GM12878 (cell line): ENCODE data around the gene RBPJL. TPM values are rescaled to one million over a fixed set of nuclear protein-coding genes. Genes with fewer than 3 reads are reported as not detected.

Source experiments
- CTCF ChIP-seq, 3 experiments: IDR thresholded peaks in 2 of 3; conservative IDR thresholded peaks in 1 of 3; 2 replicates each; pipeline ENCODE4 v1.5.1; 2011; ENCODE audit warnings: low read depth in 3 of 3, low read length in 3 of 3, mild to moderate bottlenecking in 3 of 3, control low read depth in 2 of 3, moderate library complexity in 2 of 3, inconsistent platforms in 1 of 3, mixed read lengths in 1 of 3; ENCODE audit not compliant: control insufficient read depth in 2 of 3, insufficient read depth in 1 of 3; ENCODE audit errors: extremely low read depth in 1 of 3
- HDAC2 ChIP-seq: fragments of 200-600 bp; sonication (generic); IDR thresholded peaks from 2 replicates; pipeline ENCODE4 v1.6.1; 2017
- PAX5 ChIP-seq: IDR thresholded peaks from 2 replicates; pipeline ENCODE4 v1.6.1; 2011; ENCODE audit warnings: low read depth, low read length, borderline replicate concordance
- SMAD1 ChIP-seq: fragments of 450-650 bp; IDR thresholded peaks from 2 replicates; pipeline ENCODE4 v1.6.1; 2018; ENCODE audit warnings: mild to moderate bottlenecking, low read depth; ENCODE audit not compliant: partially characterized antibody
- SRF ChIP-seq, 2 experiments: IDR thresholded peaks; 2 replicates each; pipeline ENCODE4 v1.6.1; 2011; ENCODE audit warnings: low read depth in 2 of 2, low read length in 2 of 2, mild to moderate bottlenecking in 1 of 2, moderate library complexity in 1 of 2
- STAT3 ChIP-seq: IDR thresholded peaks from 2 replicates; pipeline ENCODE4 v1.6.1; 2011; ENCODE audit warnings: low read depth, low read length, improper control_type of control experiment
- ZBTB40 ChIP-seq: fragments of 450-650 bp; IDR thresholded peaks from 2 replicates; pipeline ENCODE4 v1.6.1; 2016; ENCODE audit warnings: mild to moderate bottlenecking, moderate library complexity, borderline replicate concordance
- ZSCAN29 ChIP-seq: fragments of 450-650 bp; IDR thresholded peaks from 2 replicates; pipeline ENCODE4 v1.6.1; 2017; ENCODE audit warnings: mild to moderate bottlenecking, moderate library complexity
- polyA plus RNA-seq, 11 experiments: library from polyadenylated mRNA; depleted of rRNA in 4 of 11; unstranded in 6 of 11; stranded (reverse) in 5 of 11; fragments of >200 nt; fragmentation: Nextera tagmentation in 4 of 11; fragmentation: Illumina TruSeq in 1 of 11; extraction: Ambion mirVana in 4 of 11; extraction: Trizol in 1 of 11; gene quantifications; 1 replicate in 1 of 11; 2 replicates in 10 of 11; pipeline versions ENCODE4 v1.2.1 to v1.2.3, GENCODE V29; 2011 to 2016; ENCODE audit warnings: inconsistent platforms in 2 of 11, missing spikeins in 2 of 11, low read depth in 1 of 11
- total RNA-seq, 4 experiments: library from RNA; depleted of rRNA in 3 of 4; stranded (reverse); fragments of >200 nt in 3 of 4; fragmentation: Illumina TruSeq in 1 of 4; extraction: Trizol in 1 of 4; gene quantifications; 2 replicates each; pipeline versions ENCODE4 v1.2.1 to v1.2.3, GENCODE V29; 2013 to 2021

Gene RBPJL
- total and polyA plus RNA-seq, 10 of the 15 experiments (the other 5 are each of a cell fraction or from before 2014, with no cell fraction given) = 0.18 TPM; not detected in 9

- TF ChIP-seq SMAD1 = no peak
- TF ChIP-seq HDAC2 = no peak
- no peak for TF ChIP-seq ZSCAN29
- TF ChIP-seq STAT3 = no peak
- no peak for TF ChIP-seq ZBTB40
- TF ChIP-seq CTCF (IDR thresholded peaks at IDR 0.05 in 2 of 3, conservative IDR thresholded peaks at IDR 0.05 in 1 of 3; ENCODE audit: control insufficient read depth in 2 of 3, extremely low read depth in 1 of 3, insufficient read depth in 1 of 3, low read depth in 3 of 3, low read length in 3 of 3) = no peak
- TF ChIP-seq PAX5 = no peak
- no peak for TF ChIP-seq SRF (IDR thresholded peaks at IDR 0.05; ENCODE audit: low read depth in 2 of 2, low read length in 2 of 2)
These were observed 11.2 kb downstream of the RBPJL start (continued) for GRCh38 chr20:45317826-45318225.
